Ishikawa (cell line): Measurements from ENCODE around the gene CRAMP1.

Experiments
- CEBPB ChIP-seq: IDR thresholded peaks from 2 replicates; pipeline ENCODE4 v1.6.1; 2012
- CREB1 ChIP-seq: IDR thresholded peaks from 2 replicates; pipeline ENCODE4 v1.6.1; 2012; ENCODE audit warnings: low read depth
- EGR1 ChIP-seq: IDR thresholded peaks from 2 replicates; pipeline ENCODE4 v1.6.1; 2012
- EP300 ChIP-seq: IDR thresholded peaks from 2 replicates; pipeline ENCODE4 v1.6.1; 2012; ENCODE audit warnings: borderline replicate concordance
- FOXM1 ChIP-seq: IDR thresholded peaks from 2 replicates; pipeline ENCODE4 v1.6.1; 2012; ENCODE audit warnings: low read depth, borderline replicate concordance
- MAX ChIP-seq: IDR thresholded peaks from 2 replicates; pipeline ENCODE4 v1.6.1; 2012
- NFIC ChIP-seq: IDR thresholded peaks from 2 replicates; pipeline ENCODE4 v1.6.1; 2012
- RAD21 ChIP-seq: IDR thresholded peaks from 2 replicates; pipeline ENCODE4 v1.6.1; 2012; ENCODE audit warnings: low read depth
- REST ChIP-seq: IDR thresholded peaks from 2 replicates; pipeline ENCODE4 v1.6.1; 2012; ENCODE audit warnings: low read depth, mild to moderate bottlenecking
- TAF1 ChIP-seq: IDR thresholded peaks from 2 replicates; pipeline ENCODE4 v1.6.1; 2012; ENCODE audit warnings: low read depth, mild to moderate bottlenecking
- TCF12 ChIP-seq: IDR thresholded peaks from 2 replicates; pipeline ENCODE4 v1.6.1; 2012; ENCODE audit warnings: low read depth
- TEAD4 ChIP-seq: IDR thresholded peaks from 2 replicates; pipeline ENCODE4 v1.6.1; 2012
- USF1 ChIP-seq: IDR thresholded peaks from 2 replicates; pipeline ENCODE4 v1.6.1; 2012
- YY1 ChIP-seq: IDR thresholded peaks from 2 replicates; pipeline ENCODE4 v1.6.1; 2012; ENCODE audit warnings: low read depth
- ZBTB7A ChIP-seq: IDR thresholded peaks from 2 replicates; pipeline ENCODE4 v1.6.1; 2012; ENCODE audit warnings: low read depth

Gene CRAMP1

GRCh38 chr16:1592446-1592845 is 19.7 kb upstream of the CRAMP1 start:
- no peak for TF ChIP-seq NFIC
- TF ChIP-seq ZBTB7A: no peak
- no peak for TF ChIP-seq REST
- TF ChIP-seq TAF1: no peak
- TF ChIP-seq YY1: no peak
- no peak for TF ChIP-seq USF1
- no peak for TF ChIP-seq RAD21
- TF ChIP-seq MAX: no peak
- TF ChIP-seq TCF12: no peak
- no peak for TF ChIP-seq EGR1
- no peak for TF ChIP-seq FOXM1
- no peak for TF ChIP-seq TEAD4
- TF ChIP-seq CREB1: no peak
- no peak for TF ChIP-seq CEBPB
- TF ChIP-seq EP300: no peak

- TF ChIP-seq EGR1: no peak
- no peak for TF ChIP-seq CEBPB
- TF ChIP-seq REST: no peak
- no peak for TF ChIP-seq FOXM1
- no peak for TF ChIP-seq ZBTB7A
- no peak for TF ChIP-seq NFIC
- TF ChIP-seq USF1: no peak
- no peak for TF ChIP-seq TAF1
- TF ChIP-seq MAX: no peak
- TF ChIP-seq RAD21: no peak
- TF ChIP-seq CREB1: no peak
- TF ChIP-seq EP300: no peak
- no peak for TF ChIP-seq YY1
- TF ChIP-seq TCF12: no peak
- TF ChIP-seq TEAD4: no peak
Observed at GRCh38 chr16:1596516-1596915, 15.6 kb upstream of the CRAMP1 start.

GRCh38 chr16:1597154-1597553 is 15.0 kb upstream of the CRAMP1 start:
- no peak for TF ChIP-seq TAF1
- TF ChIP-seq RAD21: no peak
- no peak for TF ChIP-seq MAX
- TF ChIP-seq TCF12: no peak
- no peak for TF ChIP-seq NFIC
- TF ChIP-seq USF1: no peak
- no peak for TF ChIP-seq ZBTB7A
- no peak for TF ChIP-seq CEBPB
- no peak for TF ChIP-seq TEAD4
- no peak for TF ChIP-seq CREB1
- no peak for TF ChIP-seq EP300
- no peak for TF ChIP-seq FOXM1
- TF ChIP-seq YY1: no peak
- no peak for TF ChIP-seq EGR1
- TF ChIP-seq REST: no peak

GRCh38 chr16:1601031-1601430 is 11.1 kb upstream of the CRAMP1 start:
- no peak for TF ChIP-seq TEAD4
- TF ChIP-seq NFIC: no peak
- TF ChIP-seq YY1: no peak
- no peak for TF ChIP-seq USF1
- no peak for TF ChIP-seq FOXM1
- no peak for TF ChIP-seq REST
- no peak for TF ChIP-seq TCF12
- TF ChIP-seq MAX: no peak
- no peak for TF ChIP-seq CREB1
- TF ChIP-seq CEBPB: no peak
